ENCODE results near the gene MPHOSPH9.
A peak's percentile ranks its signal among the peaks of the same experiment; 100 is the strongest.
"Not testable (repeated sequence)": the region's sequence is repeated elsewhere in the genome, so short reads cannot be mapped to it uniquely, and the experiment has no call there.

The MPHOSPH9 gene

GRCh38 chr12:123229051-123229450 is 3.9 kb downstream of the MPHOSPH9 start:
- Histone ChIP-seq H3K9ac (peak overlapping the region; percentile 66), H3K4me3 (peak overlapping the region; percentile 53), H3K4me1 (peaks cover 60% of the 10 kb centered on the region), H3K27ac (peak overlapping the region; percentile 60), H3K27me3 (no peaks in the 10 kb centered on the region), H3K4me2 (peak overlapping the region; percentile 98), H3K36me3 (peaks cover 23% of the 10 kb centered on the region), H3K9me3 (no peaks in the 10 kb centered on the region), H4K20me1 (peaks cover 18% of the 10 kb centered on the region)
- TF ChIP-seq Cebpa-rat (IDR thresholded peaks at IDR 0.05): no peak

- Histone ChIP-seq H3K9ac (no peak overlapping the region; the same call in 1 of the 2 replicates), H3K27ac (no peak overlapping the region), H3K27me3 (no peaks in the 10 kb centered on the region), H3K4me1 (peaks cover 68% of the 10 kb centered on the region), H3K9me3 (no peaks in the 10 kb centered on the region), H4K20me1 (peaks cover 16% of the 10 kb centered on the region), H3K4me2 (peak overlapping the region; percentile 32), H3K4me3 (no peak overlapping the region), H3K36me3 (peaks cover 33% of the 10 kb centered on the region)
- TF ChIP-seq Cebpa-rat (IDR thresholded peaks at IDR 0.05): no peak
Observed at GRCh38 chr12:123227581-123228258, 5.2 kb downstream of the MPHOSPH9 start.

DNA sequence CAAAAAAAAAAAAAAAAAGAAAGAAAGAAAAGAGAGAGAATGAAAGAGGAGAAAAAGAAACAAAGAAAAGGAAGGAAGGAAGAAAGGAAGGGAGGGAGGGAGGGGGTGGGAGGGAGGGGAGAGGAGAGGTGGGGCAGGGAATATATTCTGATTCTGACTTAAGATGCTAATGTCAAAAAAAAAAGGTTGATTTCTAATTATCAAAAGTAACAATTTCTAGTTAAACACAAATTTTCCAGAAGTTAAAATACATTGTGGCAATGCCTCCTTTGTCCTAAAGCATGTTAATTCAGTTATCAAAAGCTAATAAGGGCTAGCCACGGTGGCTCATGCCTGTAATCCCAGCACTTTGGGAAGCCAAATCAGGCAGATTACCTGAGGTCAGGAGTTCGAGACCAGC is 7.5 kb downstream of the MPHOSPH9 start:
- no peak for TF ChIP-seq Cebpa-rat (IDR thresholded peaks at IDR 0.05)
- H3K27ac ChIP-seq: no peak overlapping the region
- no peak overlapping the region for H3K4me3 ChIP-seq
- H4K20me1 ChIP-seq: peaks cover 6% of the 10 kb centered on the region; the same call in 1 of the 2 replicates
- H3K4me1 ChIP-seq: peaks cover 50% of the 10 kb centered on the region
- H3K27me3 ChIP-seq: no peaks in the 10 kb centered on the region
- peaks cover 55% of the 10 kb centered on the region for H3K36me3 ChIP-seq
- no peak overlapping the region for H3K9ac ChIP-seq
- H3K4me2 ChIP-seq: no peak overlapping the region
- no peaks in the 10 kb centered on the region for H3K9me3 ChIP-seq

DNA sequence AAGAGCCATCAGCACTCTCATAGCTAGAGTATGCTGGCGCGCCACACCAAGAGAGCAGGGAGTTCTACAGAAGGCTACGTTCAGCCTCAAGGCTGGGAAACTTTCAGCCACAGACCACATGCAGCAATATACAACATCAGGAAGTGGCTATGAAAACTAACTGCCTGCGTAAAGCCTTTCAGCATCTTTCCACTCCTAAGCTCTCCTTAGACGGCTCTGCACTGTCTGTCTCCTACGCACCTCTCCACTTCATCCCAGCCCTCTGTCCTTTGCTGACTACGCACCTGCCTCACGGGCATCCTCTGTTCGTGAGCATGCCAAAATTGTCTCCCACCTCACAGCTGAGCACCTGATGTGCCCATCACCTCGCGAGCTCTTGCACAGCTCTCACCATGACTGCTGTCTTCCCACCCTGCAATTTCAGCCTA is 9.7 kb downstream of the MPHOSPH9 start:
- no peak overlapping the region for H3K27ac ChIP-seq
- peaks cover 77% of the 10 kb centered on the region for H3K36me3 ChIP-seq
- H4K20me1 ChIP-seq: peaks cover 6% of the 10 kb centered on the region; the same call in 1 of the 2 replicates
- no peaks in the 10 kb centered on the region for H3K9me3 ChIP-seq
- H3K4me1 ChIP-seq: peaks cover 28% of the 10 kb centered on the region
- peak overlapping the region; percentile 32 for H3K4me2 ChIP-seq
- H3K4me3 ChIP-seq: no peak overlapping the region
- TF ChIP-seq Cebpa-rat (IDR thresholded peaks at IDR 0.05): no peak
- H3K9ac ChIP-seq: no peak overlapping the region
- H3K27me3 ChIP-seq: no peaks in the 10 kb centered on the region

- not testable (repeated sequence) for H3K4me2 ChIP-seq, H3K9ac ChIP-seq, H3K9me3 ChIP-seq, H3K4me1 ChIP-seq, H3K4me3 ChIP-seq, H3K27me3 ChIP-seq, H3K27ac ChIP-seq, H4K20me1 ChIP-seq
- H3K36me3 ChIP-seq: peaks cover 100% of the 10 kb centered on the region
Observed at GRCh38 chr12:123207815-123208214, 25.1 kb downstream of the MPHOSPH9 start.

- H4K20me1 ChIP-seq, H3K4me1 ChIP-seq, H3K27ac ChIP-seq, H3K9ac ChIP-seq, H3K4me2 ChIP-seq, H3K4me3 ChIP-seq, H3K27me3 ChIP-seq, H3K9me3 ChIP-seq: not testable (repeated sequence)
- peaks cover 100% of the 10 kb centered on the region for H3K36me3 ChIP-seq
Observed at GRCh38 chr12:123206794-123207193, 26.1 kb downstream of the MPHOSPH9 start.

DNA sequence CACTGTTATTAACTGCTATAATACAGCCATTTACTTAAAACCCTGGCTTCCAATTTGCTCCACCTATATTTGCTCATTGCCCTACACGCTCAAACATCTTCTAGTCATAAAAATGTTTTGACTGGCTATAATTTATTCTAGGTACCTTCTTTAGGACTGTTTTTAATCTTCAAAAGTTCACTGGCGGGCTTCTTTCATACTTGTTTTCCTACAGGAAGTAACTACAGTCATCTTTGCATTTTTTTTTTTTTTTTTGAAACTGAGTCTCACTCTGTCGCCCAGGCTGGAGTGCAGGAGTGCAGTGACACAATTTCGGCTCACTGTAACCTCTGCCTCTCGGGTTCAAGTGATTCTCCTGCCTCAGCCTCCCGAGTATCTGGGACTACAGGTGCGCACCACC is 32.5 kb downstream of the MPHOSPH9 start:
- Histone ChIP-seq H4K20me1 (no peaks in the 10 kb centered on the region), H3K4me3 (no peak overlapping the region), H3K4me2 (no peak overlapping the region), H3K27ac (no peak overlapping the region), H3K27me3 (no peaks in the 10 kb centered on the region), H3K4me1 (no peaks in the 10 kb centered on the region), H3K9ac (no peak overlapping the region), H3K9me3 (no peaks in the 10 kb centered on the region), H3K36me3 (peaks cover 97% of the 10 kb centered on the region)
- no peak for TF ChIP-seq Cebpa-rat (IDR thresholded peaks at IDR 0.05)

DNA sequence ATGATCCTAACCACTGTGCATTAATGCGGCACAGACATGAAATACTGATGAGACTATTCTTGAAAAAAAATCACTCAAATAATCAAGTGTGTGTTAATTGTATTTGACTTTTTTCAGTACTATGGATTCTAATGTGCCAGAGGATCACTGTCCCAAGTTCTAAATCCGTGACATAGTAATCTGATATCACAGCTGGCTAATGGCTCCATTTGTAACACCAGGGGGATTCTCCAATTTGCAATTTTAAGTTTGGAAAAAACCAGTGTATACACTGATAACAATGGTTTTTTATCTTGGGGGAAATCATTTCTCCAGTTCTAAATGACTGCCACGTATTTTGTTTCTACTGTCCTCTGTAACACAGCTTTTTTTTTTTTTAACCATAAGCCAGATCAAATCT is 33.0 kb downstream of the MPHOSPH9 start:
- no peak overlapping the region for H3K9ac ChIP-seq
- no peak for TF ChIP-seq Cebpa-rat (IDR thresholded peaks at IDR 0.05)
- no peaks in the 10 kb centered on the region for H4K20me1 ChIP-seq
- no peak overlapping the region for H3K4me3 ChIP-seq
- H3K27ac ChIP-seq: no peak overlapping the region
- H3K4me1 ChIP-seq: no peaks in the 10 kb centered on the region
- H3K27me3 ChIP-seq: no peaks in the 10 kb centered on the region
- H3K4me2 ChIP-seq: no peak overlapping the region
- H3K36me3 ChIP-seq: peaks cover 97% of the 10 kb centered on the region
- no peaks in the 10 kb centered on the region for H3K9me3 ChIP-seq

DNA sequence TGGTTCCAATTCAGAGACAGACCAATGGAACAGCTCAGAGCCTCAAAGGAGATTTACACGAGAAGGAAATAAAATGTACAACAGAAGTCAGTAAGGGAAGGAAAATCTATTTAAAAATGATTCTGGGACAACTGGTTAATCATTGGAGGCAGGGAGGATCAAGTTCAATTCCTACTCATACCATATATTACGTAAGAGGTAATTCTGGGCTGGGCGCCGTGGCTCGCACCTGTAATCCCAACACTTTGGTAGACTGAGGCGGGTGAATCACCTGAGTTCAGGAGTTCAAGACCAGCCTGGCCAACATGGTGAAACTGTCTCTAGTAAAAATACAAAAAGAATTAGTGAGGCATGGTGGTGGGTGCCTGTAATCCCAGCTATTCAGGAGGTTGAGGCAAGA is 45.3 kb downstream of the MPHOSPH9 start:
- Histone ChIP-seq H3K4me1 (no peaks in the 10 kb centered on the region), H3K27ac (no peak overlapping the region), H3K27me3 (no peaks in the 10 kb centered on the region), H3K4me3 (no peak overlapping the region), H3K4me2 (no peak overlapping the region), H3K9me3 (no peaks in the 10 kb centered on the region), H3K36me3 (peaks cover 98% of the 10 kb centered on the region), H3K9ac (no peak overlapping the region), H4K20me1 (no peaks in the 10 kb centered on the region)
- TF ChIP-seq Cebpa-rat (IDR thresholded peaks at IDR 0.05): peak; percentile 42; the same call in 1 of the 2 replicates

DNA sequence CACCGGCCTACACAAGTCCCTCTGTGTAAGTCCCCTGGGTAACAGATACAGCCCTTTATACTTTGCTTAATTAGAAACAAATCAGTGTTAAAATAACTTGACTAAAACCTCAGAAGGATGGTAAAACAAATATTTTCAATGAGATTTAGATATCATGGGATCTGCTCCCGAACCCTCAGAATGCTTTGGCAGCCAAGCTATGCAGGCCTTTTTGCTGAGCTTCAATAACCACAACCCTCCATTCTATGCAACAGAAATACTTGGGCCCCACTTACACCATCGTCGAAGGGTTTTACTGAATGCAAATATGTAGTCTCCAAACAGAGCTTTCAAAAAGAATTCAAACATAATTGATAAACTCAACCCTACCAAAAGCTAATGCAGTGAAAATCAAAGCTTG is 52.8 kb downstream of the MPHOSPH9 start:
- no peak overlapping the region for H3K9ac ChIP-seq
- TF ChIP-seq Cebpa-rat (IDR thresholded peaks at IDR 0.05): no peak
- H3K27me3 ChIP-seq: no peaks in the 10 kb centered on the region
- no peak overlapping the region for H3K4me3 ChIP-seq
- peaks cover 93% of the 10 kb centered on the region for H3K36me3 ChIP-seq
- no peaks in the 10 kb centered on the region for H3K4me1 ChIP-seq
- no peaks in the 10 kb centered on the region for H4K20me1 ChIP-seq
- no peaks in the 10 kb centered on the region for H3K9me3 ChIP-seq
- no peak overlapping the region for H3K4me2 ChIP-seq
- no peak overlapping the region for H3K27ac ChIP-seq

- H3K27me3 ChIP-seq: no peaks in the 10 kb centered on the region
- H3K4me3 ChIP-seq: no peak overlapping the region
- peaks cover 88% of the 10 kb centered on the region for H3K36me3 ChIP-seq
- no peaks in the 10 kb centered on the region for H3K4me1 ChIP-seq
- no peak for TF ChIP-seq Cebpa-rat (IDR thresholded peaks at IDR 0.05)
- H3K4me2 ChIP-seq: no peak overlapping the region
- H3K9me3 ChIP-seq: no peaks in the 10 kb centered on the region
- H3K9ac ChIP-seq: no peak overlapping the region
- H4K20me1 ChIP-seq: no peaks in the 10 kb centered on the region
- no peak overlapping the region for H3K27ac ChIP-seq
Observed at GRCh38 chr12:123171967-123172366, 61.0 kb downstream of the MPHOSPH9 start.
